ENCODE results near the gene GNE. TPM values are rescaled to one million over a fixed set of nuclear protein-coding genes. Genes with fewer than 3 reads are reported as not detected.

GNE gene
- total RNA-seq, 1 experiment from 2014 or later = 8.4 TPM

DNA sequence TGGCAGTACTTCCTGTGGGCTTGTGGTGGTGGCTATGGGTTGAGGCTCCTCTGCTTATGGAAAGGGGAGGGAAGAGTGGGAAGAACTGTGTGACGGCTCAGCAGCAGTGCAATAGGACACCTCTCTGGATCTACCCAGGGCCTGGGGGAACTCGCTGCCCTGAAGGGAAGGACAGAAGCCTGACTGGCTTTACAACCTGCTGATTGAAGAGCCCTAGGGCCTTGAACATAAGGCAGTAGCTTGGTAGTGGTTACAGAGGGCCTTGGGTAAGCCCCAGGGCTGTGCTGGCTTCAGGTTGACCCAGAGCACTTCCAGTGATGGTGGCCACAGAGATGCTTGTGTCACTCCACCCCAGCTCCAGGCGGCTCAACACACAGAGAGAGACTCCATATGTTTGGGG lies 83.5 kb downstream of the GNE start (continued):
- TF ChIP-seq, protein P1, sequence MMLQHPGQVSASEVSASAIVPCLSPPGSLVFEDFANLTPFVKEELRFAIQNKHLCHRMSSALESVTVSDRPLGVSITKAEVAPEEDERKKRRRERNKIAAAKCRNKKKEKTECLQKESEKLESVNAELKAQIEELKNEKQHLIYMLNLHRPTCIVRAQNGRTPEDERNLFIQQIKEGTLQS (IDR thresholded peaks at IDR 0.05) = no peak
- no peak for TF ChIP-seq POLR2A (IDR thresholded peaks at IDR 0.05; ENCODE audit: borderline replicate concordance, extremely low read depth, insufficient read depth, insufficient read length)
- no peak for TF ChIP-seq SIN3A (IDR thresholded peaks at IDR 0.05; ENCODE audit: low read depth)
- TF ChIP-seq JUND (IDR thresholded peaks at IDR 0.05) = no peak

DNA sequence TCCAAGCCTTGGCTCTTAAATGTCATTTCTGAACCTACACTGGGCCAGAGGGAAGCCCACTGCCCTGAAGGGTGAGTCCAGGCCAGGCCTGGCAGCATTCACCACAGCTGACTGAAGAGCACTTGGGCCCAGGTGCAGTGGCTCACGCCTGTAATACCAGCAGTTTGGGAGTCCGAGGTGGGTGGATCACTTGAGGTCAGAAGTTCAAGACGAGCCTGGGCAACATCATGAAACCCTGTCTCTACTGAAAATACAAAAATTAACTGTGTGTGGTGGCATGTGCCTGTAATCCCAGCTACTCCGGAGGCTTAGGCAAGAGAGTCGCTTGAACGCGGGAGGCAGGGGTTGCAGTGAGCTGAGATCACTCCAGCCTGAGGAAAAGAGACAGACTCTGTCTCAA lies 84.0 kb downstream of the GNE start:
- Histone ChIP-seq H3K4me1 (ENCODE audit: control insufficient read depth in 1 of 2, insufficient read depth in 2 of 2, low read length in 2 of 2) (no peaks in the 10 kb centered on the region), H3K4me3 (replicated peaks in 1 of 2; ENCODE audit: low read depth in 1 of 2, low read length in 2 of 2) (no peak overlapping the region), H3K9ac (ENCODE audit: low read length) (no peak overlapping the region), H4K20me1 (ENCODE audit: insufficient read depth) (no peaks in the 10 kb centered on the region), H3K9me3 (ENCODE audit: control insufficient read depth in 1 of 2, insufficient read depth in 1 of 2, low read depth in 1 of 2, low read length in 2 of 2) (no peaks in the 10 kb centered on the region), H3K27ac (ENCODE audit: low read depth, low read length) (no peak overlapping the region), H3K27me3 (ENCODE audit: insufficient read depth, low read length) (no peaks in the 10 kb centered on the region), H3K9me2 (ENCODE audit: insufficient read depth) (no peaks in the 10 kb centered on the region), H3K79me2 (ENCODE audit: insufficient read depth, low read length) (no peaks in the 10 kb centered on the region), H2AFZ (ENCODE audit: low read depth, low read length, poor library complexity, severe bottlenecking) (no peak overlapping the region), H3K4me2 (ENCODE audit: low read length) (no peak overlapping the region), H3K36me3 (ENCODE audit: control insufficient read depth in 1 of 2, insufficient read depth in 2 of 2, low read length in 2 of 2) (no peaks in the 10 kb centered on the region)
- TF ChIP-seq FOSL1 (IDR thresholded peaks at IDR 0.05; ENCODE audit: low read depth) = no peak
- TF ChIP-seq, protein P2, sequence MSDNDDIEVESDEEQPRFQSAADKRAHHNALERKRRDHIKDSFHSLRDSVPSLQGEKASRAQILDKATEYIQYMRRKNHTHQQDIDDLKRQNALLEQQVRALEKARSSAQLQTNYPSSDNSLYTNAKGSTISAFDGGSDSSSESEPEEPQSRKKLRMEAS (IDR thresholded peaks at IDR 0.05) = no peak
- TF ChIP-seq EZH2phosphoT487 (IDR thresholded peaks at IDR 0.05; ENCODE audit: borderline replicate concordance) = no peak
- no peak for TF ChIP-seq TCF7L2 (IDR thresholded peaks at IDR 0.05; ENCODE audit: borderline replicate concordance, extremely low read depth, insufficient read depth, insufficient read length)
- TF ChIP-seq ZFX (IDR thresholded peaks at IDR 0.05) = no peak
- no peak for TF ChIP-seq EZH2 (IDR thresholded peaks at IDR 0.05)
- no peak for TF ChIP-seq YY1 (IDR thresholded peaks at IDR 0.05; ENCODE audit: extremely low read depth, insufficient replicate concordance, low read depth, low read length)
- no peak for TF ChIP-seq SP1 (IDR thresholded peaks at IDR 0.05; ENCODE audit: low read depth)
- TF ChIP-seq, protein P1 (IDR thresholded peaks at IDR 0.05) = no peak
- no peak for DNase-seq (ENCODE audit: low read depth, low spot score)
- ChIA-PET CTCF (no interaction called here), RAD21 (ENCODE audit: low non-redundant PET in 1 of 2, low total read pairs in 2 of 2, uncharacterized antibody in 2 of 2, unreplicated experiment in 2 of 2) (no interaction called here), POLR2A (interaction anchor here (1.5 kb wide), 1 partner anchor 16 kb away, joined by 4 read pairs; the partner anchor contains the start of gene CLTA)
- no peak for ATAC-seq
- intact Hi-C loops (cut with micrococcal nuclease) = no loop called here
- no TSS peak for BruUV-seq (replicated peaks)
